Keratinocyte (primary cell): Measurements from ENCODE around the gene CTSS. TPM values are rescaled to one million over a fixed set of nuclear protein-coding genes. Genes with fewer than 3 reads are reported as not detected.
"Not testable (repeated sequence)": the region's sequence is repeated elsewhere in the genome, so short reads cannot be mapped to it uniquely, and the experiment has no call there.

Source experiments
- DNase-seq: peaks from one replicate; pipeline ENCODE4 v3.0.0-alpha.2; 2011; ENCODE audit warnings: low read depth, missing footprints, low spot score
- FAIRE-seq: peaks from 2 replicates; lab custom pipeline; 2011; peaks lifted over from hg19 to GRCh38; lab: Jason Lieb, UNC
- H2AFZ ChIP-seq: 2 replicates; pipeline ENCODE4 v1.6.0; 2012; ENCODE audit warnings: low read length, control low read depth, inconsistent platforms; ENCODE audit not compliant: control insufficient read depth
- H3K27ac ChIP-seq: 2 replicates; pipeline ENCODE4 v1.5.1; 2011; ENCODE audit warnings: low read length; ENCODE audit not compliant: control insufficient read depth, insufficient read depth
- H3K27me3 ChIP-seq: 3 replicates; pipeline ENCODE4 v1.6.0; 2011; ENCODE audit warnings: low read length; ENCODE audit not compliant: control insufficient read depth, insufficient read depth; ENCODE audit errors: extremely low read depth
- H3K36me3 ChIP-seq, 2 experiments: 2 replicates in 1 of 2; 3 replicates in 1 of 2; pipeline ENCODE4 v1.5.1; 2011; ENCODE audit warnings: low read length in 2 of 2, mild to moderate bottlenecking in 1 of 2; ENCODE audit not compliant: control insufficient read depth in 2 of 2, insufficient read depth in 2 of 2; ENCODE audit errors: extremely low read depth in 1 of 2
- H3K4me1 ChIP-seq: 3 replicates; pipeline ENCODE4 v1.5.1; 2011; ENCODE audit warnings: low read length; ENCODE audit not compliant: control insufficient read depth, insufficient read depth; ENCODE audit errors: extremely low read depth
- H3K4me2 ChIP-seq: 3 replicates; pipeline ENCODE4 v1.6.0; 2011; ENCODE audit warnings: low read depth, low read length; ENCODE audit not compliant: control insufficient read depth, insufficient read depth; ENCODE audit errors: extremely low read depth
- H3K4me3 ChIP-seq, 3 experiments: fragments of 200-600 bp in 1 of 3; sonication (generic) in 1 of 3; 2 replicates in 2 of 3; 3 replicates in 1 of 3; pipeline ENCODE4 v1.5.1; 2011 to 2016; ENCODE audit warnings: low read length in 3 of 3, mild to moderate bottlenecking in 3 of 3, control low read depth in 2 of 3, inconsistent platforms in 1 of 3, low read depth in 1 of 3, mixed read lengths in 1 of 3, mixed run types in 1 of 3, moderate library complexity in 1 of 3; ENCODE audit not compliant: control insufficient read depth in 2 of 3, insufficient read depth in 2 of 3; ENCODE audit errors: extremely low read depth in 1 of 3
- H3K79me2 ChIP-seq: 2 replicates; pipeline ENCODE4 v1.6.0; 2012; ENCODE audit warnings: low read length; ENCODE audit not compliant: control insufficient read depth, insufficient read depth
- H3K9ac ChIP-seq: 3 replicates; pipeline ENCODE4 v1.6.0; 2011; ENCODE audit warnings: low read length; ENCODE audit not compliant: control insufficient read depth, insufficient read depth; ENCODE audit errors: extremely low read depth
- H3K9me1 ChIP-seq: 3 replicates; pipeline ENCODE4 v1.6.0; 2011; ENCODE audit warnings: low read length; ENCODE audit not compliant: control insufficient read depth, insufficient read depth; ENCODE audit errors: extremely low read depth
- H3K9me3 ChIP-seq: 2 replicates; pipeline ENCODE4 v1.5.1; 2012; ENCODE audit warnings: low read depth, low read length; ENCODE audit not compliant: control insufficient read depth
- H4K20me1 ChIP-seq: 3 replicates; pipeline ENCODE4 v1.6.0; 2011; ENCODE audit warnings: low read length; ENCODE audit not compliant: control insufficient read depth, insufficient read depth; ENCODE audit errors: extremely low read depth
- EZH2 ChIP-seq: IDR thresholded peaks from one replicate; pipeline ENCODE4 v1.6.1; 2012; ENCODE audit warnings: inconsistent platforms, mild to moderate bottlenecking, low read length, moderate library complexity
- dilution Hi-C: fragments of 300-500 bp; cut with MboI; formaldehyde crosslinking; loops from one replicate; pipeline ENCODE4 v1.7.0; 2020; ENCODE audit warnings: low sequenced_read_pairs; ENCODE audit not compliant: extremely low pct_ligation_motif_present
- polyA plus RNA-seq, 5 experiments: library from polyadenylated mRNA; depleted of rRNA in 3 of 5; stranded (reverse) in 3 of 5; stranded (forward) in 1 of 5; unstranded in 1 of 5; fragments of >200 nt; gene quantifications; 1 replicate in 1 of 5; 2 replicates in 3 of 5; 3 replicates in 1 of 5; pipeline versions ENCODE4 v1.2.1 to v1.2.3, GENCODE V29; 2011 to 2012; ENCODE audit warnings: missing spikeins in 2 of 5, low read depth in 1 of 5, low replicate concordance in 1 of 5
- TF ChIP-seq, protein P1 (sequence below), 3 experiments: IDR thresholded peaks in 1 of 3; conservative IDR thresholded peaks in 1 of 3; optimal IDR thresholded peaks in 1 of 3; 2 replicates in 2 of 3; 3 replicates in 1 of 3; pipeline versions ENCODE3 to v1.5.1; 2011; ENCODE audit warnings: low read length in 3 of 3, mild to moderate bottlenecking in 3 of 3, moderate library complexity in 2 of 3, control low read depth in 1 of 3, inconsistent platforms in 1 of 3; ENCODE audit not compliant: insufficient read depth in 2 of 3; ENCODE audit errors: extremely low read depth in 1 of 3

The CTSS gene
- polyA plus RNA-seq, 1 donor (not counting 4 experiments of a cell fraction or from before 2014, with no cell fraction given), result 1.4 TPM

DNA sequence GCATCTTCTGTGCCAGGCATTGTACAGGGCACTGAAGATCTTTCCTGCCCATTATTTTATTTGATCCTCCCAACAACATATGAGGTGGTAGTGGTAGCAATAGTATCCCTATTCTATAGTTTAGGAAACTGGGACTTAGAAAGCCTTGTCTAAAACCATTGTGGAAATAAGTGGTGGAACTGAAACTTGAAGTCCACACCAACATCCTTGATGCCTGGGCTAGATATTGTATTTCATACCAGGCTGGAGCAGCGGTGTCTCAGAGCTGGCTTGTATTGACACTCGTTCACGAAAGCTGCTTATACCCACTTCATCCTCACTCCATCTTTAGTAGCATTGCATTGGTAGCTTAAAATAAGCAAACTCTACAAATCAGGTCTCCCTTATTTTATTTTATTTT, 9.7 kb upstream of the CTSS start:
- no peak for FAIRE-seq
- Histone ChIP-seq H2AFZ (no peak overlapping the region), H3K27ac (no peak overlapping the region), H3K9me3 (no peaks in the 10 kb centered on the region), H3K9ac (no peak overlapping the region), H3K27me3 (no peaks in the 10 kb centered on the region), H4K20me1 (no peaks in the 10 kb centered on the region), H3K36me3 (no peaks in the 10 kb centered on the region), H3K4me2 (no peak overlapping the region), H3K4me1 (peaks cover 5% of the 10 kb centered on the region), H3K4me3 (no peak overlapping the region), H3K79me2 (no peaks in the 10 kb centered on the region), H3K9me1 (no peaks in the 10 kb centered on the region)
- dilution Hi-C loops, result no loop called here
- DNase-seq, result no peak
- TF ChIP-seq, protein P1, sequence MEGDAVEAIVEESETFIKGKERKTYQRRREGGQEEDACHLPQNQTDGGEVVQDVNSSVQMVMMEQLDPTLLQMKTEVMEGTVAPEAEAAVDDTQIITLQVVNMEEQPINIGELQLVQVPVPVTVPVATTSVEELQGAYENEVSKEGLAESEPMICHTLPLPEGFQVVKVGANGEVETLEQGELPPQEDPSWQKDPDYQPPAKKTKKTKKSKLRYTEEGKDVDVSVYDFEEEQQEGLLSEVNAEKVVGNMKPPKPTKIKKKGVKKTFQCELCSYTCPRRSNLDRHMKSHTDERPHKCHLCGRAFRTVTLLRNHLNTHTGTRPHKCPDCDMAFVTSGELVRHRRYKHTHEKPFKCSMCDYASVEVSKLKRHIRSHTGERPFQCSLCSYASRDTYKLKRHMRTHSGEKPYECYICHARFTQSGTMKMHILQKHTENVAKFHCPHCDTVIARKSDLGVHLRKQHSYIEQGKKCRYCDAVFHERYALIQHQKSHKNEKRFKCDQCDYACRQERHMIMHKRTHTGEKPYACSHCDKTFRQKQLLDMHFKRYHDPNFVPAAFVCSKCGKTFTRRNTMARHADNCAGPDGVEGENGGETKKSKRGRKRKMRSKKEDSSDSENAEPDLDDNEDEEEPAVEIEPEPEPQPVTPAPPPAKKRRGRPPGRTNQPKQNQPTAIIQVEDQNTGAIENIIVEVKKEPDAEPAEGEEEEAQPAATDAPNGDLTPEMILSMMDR (optimal IDR thresholded peaks at IDR 0.05 in 1 of 3, IDR thresholded peaks at IDR 0.05 in 1 of 3, conservative IDR thresholded peaks at IDR 0.05 in 1 of 3; ENCODE audit: extremely low read depth in 1 of 3, insufficient read depth in 2 of 3, low read length in 3 of 3), result no peak
- no peak for TF ChIP-seq EZH2

DNA sequence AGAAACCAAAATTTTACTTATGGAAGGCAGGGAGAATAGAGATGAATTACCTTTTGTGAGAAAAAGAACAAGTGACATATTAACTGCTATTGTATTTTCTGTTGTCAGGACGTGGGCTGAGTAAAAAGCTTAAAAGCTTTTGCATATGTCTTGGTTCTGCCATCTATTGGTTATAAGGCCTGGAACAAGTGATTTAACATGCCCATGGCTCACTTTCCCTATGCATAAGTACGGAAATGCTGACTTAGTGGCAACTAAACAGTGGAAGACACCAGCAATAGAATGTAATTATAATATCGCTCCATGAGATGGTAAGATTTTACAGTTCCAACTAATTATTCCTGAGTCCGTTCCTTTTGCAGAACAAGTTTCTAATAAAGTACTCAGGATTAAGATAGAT, 6.7 kb upstream of the CTSS start:
- Histone ChIP-seq H4K20me1 (no peaks in the 10 kb centered on the region), H3K9me1 (no peaks in the 10 kb centered on the region), H3K9ac (no peak overlapping the region), H3K4me3 (no peak overlapping the region), H3K36me3 (no peaks in the 10 kb centered on the region), H2AFZ (no peak overlapping the region), H3K79me2 (no peaks in the 10 kb centered on the region), H3K27me3 (no peaks in the 10 kb centered on the region), H3K9me3 (no peaks in the 10 kb centered on the region), H3K27ac (no peak overlapping the region), H3K4me1 (no peaks in the 10 kb centered on the region), H3K4me2 (no peak overlapping the region)
- FAIRE-seq, result no peak
- no peak for DNase-seq
- dilution Hi-C loops, result no loop called here
- TF ChIP-seq EZH2, result no peak
- TF ChIP-seq, protein P1 (optimal IDR thresholded peaks at IDR 0.05 in 1 of 3, IDR thresholded peaks at IDR 0.05 in 1 of 3, conservative IDR thresholded peaks at IDR 0.05 in 1 of 3; ENCODE audit: extremely low read depth in 1 of 3, insufficient read depth in 2 of 3, low read length in 3 of 3), result no peak

DNA sequence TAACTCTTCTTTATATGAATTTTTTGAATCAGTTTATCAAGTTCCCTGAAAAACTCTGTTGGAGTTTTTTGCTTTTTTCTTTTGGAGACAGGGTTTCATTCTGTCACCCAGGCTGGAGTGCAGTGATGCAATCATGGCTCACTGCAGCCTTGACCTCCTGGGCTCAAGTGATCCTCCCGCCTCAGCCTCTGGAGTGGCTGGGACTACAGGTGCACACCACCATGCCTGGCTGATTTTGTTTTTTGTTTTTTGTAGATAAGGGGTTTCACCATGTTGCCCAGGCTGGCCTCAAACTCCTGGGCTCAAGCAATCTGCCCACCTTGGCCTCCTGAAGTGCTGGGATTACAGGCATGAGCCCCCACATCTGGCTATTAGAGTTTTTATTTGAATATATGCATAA, 2.1 kb upstream of the CTSS start:
- dilution Hi-C loops, H4K20me1 ChIP-seq, H3K9me3 ChIP-seq, H3K9me1 ChIP-seq, H3K4me3 ChIP-seq, H3K4me2 ChIP-seq, H3K27me3 ChIP-seq, H3K36me3 ChIP-seq, H2AFZ ChIP-seq, H3K79me2 ChIP-seq, DNase-seq, H3K9ac ChIP-seq, FAIRE-seq, H3K27ac ChIP-seq: not testable (repeated sequence)
- H3K4me1 ChIP-seq, result peaks cover 13% of the 10 kb centered on the region

DNA sequence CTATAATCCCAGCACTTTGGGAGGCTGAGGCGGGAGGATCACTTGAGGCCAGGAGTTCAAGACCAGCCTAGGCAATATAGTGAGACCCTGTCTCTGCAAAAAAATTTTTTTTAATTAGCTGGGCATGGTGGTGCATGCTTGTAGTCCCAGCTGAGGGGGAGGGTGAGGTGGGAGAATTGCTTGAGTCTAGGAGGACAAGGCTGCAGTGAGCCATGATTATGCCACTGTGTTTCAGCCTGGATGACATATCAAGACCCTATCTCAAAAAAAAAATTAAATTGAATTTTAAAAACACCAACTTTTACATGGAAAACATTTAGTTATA, 361 bp upstream of the CTSS start:
- H3K4me1 ChIP-seq, result peaks cover 13% of the 10 kb centered on the region
- H3K4me3 ChIP-seq, H3K27me3 ChIP-seq, H4K20me1 ChIP-seq, FAIRE-seq, DNase-seq, H3K9me3 ChIP-seq, H3K79me2 ChIP-seq, dilution Hi-C loops, H3K9me1 ChIP-seq, H3K36me3 ChIP-seq: not testable (repeated sequence)
- H3K27ac ChIP-seq, result peak overlapping the region; percentile 63
- H3K4me2 ChIP-seq, result peak overlapping the region; percentile 82
- peak overlapping the region; percentile 93 for H2AFZ ChIP-seq
- peak overlapping the region; percentile 56 for H3K9ac ChIP-seq
